Measurements from ENCODE around the gene PKHD1.

DNA sequence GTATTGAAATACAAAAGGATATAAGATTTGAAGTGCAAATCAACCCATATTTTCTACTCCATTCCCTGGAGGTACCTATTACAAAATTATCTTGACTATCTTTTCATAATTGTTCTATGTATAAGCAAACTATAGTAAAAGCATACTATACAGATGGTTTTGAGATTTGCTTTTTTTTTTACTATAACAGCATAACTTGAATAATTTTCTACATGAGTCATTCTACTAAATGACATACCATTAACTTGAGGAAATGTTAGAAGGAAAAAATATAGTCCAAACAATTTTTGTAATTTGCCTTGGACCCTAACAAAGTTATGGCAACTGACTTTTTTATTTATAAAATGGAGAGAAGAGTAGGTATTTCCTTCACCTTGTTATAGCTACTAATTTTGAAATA is 472.7 kb downstream of the PKHD1 start:
- TF ChIP-seq, protein P1, sequence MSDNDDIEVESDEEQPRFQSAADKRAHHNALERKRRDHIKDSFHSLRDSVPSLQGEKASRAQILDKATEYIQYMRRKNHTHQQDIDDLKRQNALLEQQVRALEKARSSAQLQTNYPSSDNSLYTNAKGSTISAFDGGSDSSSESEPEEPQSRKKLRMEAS (IDR thresholded peaks at IDR 0.05; ENCODE audit: low read depth, low read length) = no peak
- TF ChIP-seq, protein P2, sequence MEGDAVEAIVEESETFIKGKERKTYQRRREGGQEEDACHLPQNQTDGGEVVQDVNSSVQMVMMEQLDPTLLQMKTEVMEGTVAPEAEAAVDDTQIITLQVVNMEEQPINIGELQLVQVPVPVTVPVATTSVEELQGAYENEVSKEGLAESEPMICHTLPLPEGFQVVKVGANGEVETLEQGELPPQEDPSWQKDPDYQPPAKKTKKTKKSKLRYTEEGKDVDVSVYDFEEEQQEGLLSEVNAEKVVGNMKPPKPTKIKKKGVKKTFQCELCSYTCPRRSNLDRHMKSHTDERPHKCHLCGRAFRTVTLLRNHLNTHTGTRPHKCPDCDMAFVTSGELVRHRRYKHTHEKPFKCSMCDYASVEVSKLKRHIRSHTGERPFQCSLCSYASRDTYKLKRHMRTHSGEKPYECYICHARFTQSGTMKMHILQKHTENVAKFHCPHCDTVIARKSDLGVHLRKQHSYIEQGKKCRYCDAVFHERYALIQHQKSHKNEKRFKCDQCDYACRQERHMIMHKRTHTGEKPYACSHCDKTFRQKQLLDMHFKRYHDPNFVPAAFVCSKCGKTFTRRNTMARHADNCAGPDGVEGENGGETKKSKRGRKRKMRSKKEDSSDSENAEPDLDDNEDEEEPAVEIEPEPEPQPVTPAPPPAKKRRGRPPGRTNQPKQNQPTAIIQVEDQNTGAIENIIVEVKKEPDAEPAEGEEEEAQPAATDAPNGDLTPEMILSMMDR (IDR thresholded peaks at IDR 0.05; ENCODE audit: low read depth, low read length) = no peak
- TF ChIP-seq POLR2A (IDR thresholded peaks at IDR 0.05; ENCODE audit: extremely low read depth, insufficient read length) = no peak
